Measurements from ENCODE around the gene LSM14A.
"Not testable (repeated sequence)": the region's sequence is repeated elsewhere in the genome, so short reads cannot be mapped to it uniquely, and the experiment has no call there.

The LSM14A gene

DNA sequence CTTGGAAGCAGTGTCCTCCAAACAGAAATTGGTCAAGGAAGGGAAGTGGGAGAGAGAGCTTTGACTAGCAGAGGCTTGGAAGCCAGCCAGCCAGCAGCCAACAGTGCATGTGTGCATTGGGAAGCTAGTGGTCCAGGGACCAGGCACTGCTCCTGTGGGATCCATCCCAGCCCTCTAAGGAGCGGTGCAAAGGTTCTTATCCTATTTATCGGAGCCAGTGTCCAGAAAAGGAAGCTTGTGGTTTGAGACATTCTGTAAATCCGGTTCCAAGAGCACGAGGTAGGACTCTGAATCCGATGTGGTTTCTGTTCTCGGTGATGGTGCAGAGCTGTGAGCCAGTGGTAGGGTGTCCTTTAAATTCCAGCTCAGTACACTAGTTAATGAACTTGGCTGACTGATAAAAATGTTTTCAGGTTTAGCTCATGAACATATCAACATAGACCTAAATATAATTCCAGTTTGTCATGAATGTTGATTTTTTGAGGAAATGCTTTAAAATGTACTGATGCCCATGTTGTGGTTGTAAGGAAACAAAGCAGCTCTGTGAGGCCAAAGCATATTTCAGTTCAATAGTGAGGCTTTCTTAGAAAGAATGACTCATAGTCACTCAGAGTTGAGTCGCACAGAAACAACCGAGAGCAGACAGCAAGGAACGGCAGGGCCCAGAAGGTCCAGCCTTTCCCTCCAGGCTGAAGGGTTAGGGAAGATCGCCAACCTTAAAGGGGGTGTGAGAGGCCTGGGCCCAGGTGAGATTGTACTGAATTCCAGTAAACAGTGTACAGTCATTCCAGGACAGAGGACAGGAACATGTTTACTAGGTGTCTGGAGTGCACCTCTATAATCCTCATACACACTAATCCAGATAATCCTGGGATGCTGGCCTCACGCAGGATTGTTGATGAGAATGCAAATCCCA, 60.5 kb downstream of the LSM14A start:
- no peak for DNase-seq

DNA sequence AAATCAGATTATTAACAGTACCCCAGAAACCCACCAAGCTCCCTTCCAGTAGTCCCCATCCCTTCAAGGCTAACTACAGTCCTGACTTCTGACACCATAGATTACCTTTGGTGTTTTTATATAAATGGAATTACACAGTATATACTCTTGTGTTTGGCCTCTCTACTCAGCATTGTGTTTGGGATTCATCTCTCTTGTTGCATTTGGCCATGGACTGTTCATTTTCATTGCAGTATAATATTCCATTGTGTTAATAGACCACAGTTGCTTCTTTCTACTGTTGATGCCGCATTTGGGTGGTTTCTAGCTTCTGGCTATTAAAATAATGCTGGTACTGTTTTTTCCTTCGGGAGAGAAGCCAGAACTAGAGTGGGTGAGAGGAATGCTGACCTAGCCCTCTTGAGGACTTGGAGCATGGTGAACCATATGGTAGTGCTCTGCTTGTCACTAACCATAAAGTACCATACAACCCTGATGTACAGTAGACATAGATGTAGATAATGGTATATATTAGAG, 63.2 kb downstream of the LSM14A start:
- no peak for DNase-seq

DNA sequence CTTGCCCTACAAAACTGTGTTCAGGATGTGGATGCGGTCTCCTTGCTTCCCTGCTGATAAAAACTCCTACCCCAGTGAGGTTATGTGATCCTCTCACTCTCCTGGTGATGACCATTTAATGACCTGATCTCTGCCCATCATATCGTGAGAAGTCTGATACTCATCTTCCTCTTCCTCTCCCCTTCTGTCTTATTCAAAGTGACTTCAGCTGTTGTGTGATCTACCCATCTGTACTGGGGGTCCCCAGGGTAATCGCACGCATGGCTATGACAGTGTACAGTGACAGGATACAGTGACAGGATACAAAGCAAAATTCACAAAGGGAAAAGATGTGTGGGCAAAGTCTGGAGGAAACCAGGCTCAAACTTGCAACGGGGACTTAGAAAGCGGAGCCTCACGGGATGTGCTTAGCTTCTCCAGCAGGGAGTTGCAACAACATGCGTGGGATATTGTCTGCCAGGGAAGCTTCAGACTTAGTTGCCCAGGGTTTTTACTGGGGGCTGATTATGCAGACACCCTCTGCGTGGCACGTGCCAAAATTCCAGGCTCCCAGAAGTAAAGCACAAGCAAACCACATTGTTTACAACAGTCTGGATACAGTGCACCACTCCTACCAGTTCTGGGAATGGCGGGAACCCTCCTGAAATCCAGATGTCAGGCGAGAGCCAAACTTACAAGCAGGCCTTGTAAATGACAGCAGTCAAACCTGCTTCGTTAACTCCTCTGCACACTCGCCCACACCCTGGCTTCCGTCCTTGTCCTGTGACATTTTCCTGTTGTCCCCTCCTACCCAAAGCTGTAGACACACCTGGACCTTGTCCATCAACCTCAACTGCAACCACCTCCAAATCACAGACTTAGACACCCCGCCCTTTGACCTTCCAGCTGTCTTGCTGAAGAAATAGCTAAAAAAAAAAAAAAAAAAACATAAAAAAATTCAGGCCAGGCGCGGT, 64.0 kb downstream of the LSM14A start:
- DNase-seq: no peak

DNA sequence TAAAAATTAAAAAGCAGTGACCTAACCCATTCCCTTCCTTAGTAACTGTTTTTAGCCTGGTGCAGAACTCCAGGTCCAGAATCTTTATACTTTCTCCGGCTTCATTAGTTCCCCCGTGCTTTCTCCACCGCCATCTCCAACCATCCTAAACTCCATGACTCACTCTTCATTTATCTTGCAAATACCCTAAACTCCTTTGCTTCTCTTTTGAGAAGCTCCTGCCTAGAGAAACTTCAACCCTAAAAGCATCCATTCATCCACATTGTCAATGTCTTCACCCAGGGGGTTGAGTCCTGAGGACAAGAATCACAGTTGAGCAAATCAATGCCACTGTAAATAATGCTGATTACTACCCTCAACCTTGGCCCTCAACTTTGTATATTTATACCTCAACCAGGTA, 65.0 kb downstream of the LSM14A start:
- DNase-seq: no peak

DNA sequence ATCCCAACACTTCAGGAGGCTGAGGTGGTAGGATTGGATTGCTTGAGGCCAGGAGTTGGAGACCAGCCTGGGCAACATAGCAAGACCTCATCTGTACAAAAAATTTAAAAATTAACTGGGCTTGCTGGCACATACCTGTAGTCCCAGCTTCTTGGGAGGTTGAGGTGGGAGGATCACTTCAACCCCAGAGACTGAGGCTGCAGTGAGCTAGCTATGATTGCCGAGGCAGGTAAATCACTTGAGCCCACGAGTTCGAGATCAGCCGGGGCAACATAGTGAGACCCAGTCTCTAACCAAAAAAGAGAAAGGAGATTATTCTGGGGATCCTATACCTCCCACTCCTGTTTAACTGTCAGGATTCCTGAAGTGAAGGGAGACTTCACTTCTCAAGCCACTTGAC, 65.6 kb downstream of the LSM14A start:
- DNase-seq: no peak

DNA sequence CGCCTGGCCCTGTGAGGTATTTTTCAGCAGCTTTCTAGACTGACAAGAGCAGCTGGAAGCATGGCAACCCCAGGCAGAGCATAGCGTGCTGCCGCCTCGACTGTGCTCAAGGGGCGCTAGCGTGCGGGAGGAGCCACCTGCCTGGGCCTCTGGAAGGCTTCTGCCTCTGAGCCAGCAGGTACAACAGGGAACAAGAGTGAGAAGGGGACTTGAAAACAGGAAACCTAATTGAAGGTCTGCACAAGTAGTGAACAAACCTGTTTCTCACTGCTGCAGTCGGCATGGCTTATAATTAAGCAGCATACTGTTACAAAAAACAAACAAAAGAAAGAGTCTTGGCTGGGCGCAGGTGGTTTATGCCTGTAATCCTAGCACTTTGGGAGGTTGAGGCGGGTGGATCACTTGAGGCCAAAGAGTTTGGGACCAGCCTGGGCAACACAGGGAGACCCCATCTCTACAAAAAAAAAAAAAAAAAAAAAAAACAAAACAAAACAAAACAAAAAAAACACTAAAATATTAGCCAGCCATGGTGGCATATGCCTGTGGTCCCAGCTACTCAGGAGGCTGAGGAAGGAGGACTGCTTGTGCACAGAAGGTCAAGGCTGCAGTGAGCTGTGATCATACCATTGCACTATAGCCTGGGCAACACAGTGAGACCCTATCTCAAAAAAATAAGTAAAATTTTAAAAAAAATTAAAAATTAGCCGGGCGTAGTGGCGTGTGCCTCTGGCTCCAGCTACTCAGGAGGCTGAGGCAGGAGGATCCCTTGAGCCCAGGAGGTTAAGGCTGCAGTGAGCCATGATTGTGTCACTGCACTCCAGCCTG, 69.4 kb downstream of the LSM14A start:
- no peak for DNase-seq

DNA sequence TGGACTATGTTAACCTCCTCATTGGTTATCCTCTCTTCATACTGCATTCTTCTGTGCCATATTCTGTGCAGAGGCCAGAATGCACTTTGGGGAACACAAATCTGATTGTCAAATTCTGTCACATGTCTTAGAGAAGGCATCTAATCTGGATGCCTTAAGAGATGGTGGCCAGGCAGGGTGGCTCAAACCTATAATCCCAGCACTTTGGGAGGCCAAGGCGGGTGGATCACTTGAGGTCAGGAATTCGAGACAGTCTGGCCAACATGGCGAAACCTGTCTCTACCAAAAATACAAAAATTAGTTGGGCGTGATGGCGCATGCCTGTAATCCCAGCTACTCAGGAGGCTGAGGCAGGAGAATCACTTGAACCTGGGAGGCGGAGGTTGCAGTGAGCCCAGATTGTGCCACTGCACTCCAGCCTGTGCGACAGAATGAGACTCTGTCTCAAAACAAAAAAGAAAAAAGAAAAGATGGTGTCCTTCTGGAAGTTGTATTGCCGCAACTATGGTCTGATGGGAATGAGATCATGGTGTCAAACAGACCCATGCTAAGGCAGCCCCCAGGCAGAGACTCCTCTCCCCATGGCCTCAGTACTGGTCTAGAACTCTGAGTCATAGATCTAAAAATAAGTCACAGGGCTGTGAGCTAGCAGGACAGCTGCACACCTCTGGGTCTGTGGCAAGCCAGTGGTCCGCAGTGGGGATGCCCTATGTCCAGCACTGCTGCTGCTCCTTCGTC, 71.0 kb downstream of the LSM14A start:
- not testable (repeated sequence) for DNase-seq

DNA sequence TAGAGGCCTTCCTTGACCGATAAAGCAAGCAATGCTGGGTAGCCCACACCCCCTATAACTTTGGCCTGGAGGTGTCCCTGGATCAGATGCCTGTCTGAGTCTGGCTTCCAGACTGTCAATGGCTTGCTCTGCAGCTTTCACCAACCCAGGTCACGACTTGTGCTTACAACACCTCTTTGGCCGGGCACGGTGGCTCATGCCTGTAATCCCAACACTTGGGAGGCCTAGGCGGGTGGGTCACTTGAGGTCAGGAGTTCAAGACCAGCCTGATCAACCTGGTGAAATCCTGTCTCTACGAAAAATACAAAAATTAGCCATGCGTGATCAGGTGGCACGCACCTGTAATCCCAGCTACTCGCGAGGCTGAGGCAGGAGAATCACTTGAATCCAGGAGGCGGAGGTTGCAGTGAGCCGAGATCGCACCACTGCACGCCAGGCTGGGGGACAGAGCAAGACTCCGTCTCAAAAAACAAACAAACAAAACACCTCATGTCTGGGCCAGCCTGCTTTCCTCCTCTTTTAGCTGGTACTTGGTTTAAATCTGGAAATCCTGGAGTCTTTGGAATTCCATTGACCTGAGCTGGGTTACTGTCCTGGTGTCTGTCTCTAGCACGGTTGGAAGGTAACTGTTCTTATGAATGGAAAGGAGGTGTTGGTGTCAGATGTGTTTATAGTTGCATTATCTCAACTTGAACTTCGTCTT, 71.7 kb downstream of the LSM14A start:
- DNase-seq: no peak

DNA sequence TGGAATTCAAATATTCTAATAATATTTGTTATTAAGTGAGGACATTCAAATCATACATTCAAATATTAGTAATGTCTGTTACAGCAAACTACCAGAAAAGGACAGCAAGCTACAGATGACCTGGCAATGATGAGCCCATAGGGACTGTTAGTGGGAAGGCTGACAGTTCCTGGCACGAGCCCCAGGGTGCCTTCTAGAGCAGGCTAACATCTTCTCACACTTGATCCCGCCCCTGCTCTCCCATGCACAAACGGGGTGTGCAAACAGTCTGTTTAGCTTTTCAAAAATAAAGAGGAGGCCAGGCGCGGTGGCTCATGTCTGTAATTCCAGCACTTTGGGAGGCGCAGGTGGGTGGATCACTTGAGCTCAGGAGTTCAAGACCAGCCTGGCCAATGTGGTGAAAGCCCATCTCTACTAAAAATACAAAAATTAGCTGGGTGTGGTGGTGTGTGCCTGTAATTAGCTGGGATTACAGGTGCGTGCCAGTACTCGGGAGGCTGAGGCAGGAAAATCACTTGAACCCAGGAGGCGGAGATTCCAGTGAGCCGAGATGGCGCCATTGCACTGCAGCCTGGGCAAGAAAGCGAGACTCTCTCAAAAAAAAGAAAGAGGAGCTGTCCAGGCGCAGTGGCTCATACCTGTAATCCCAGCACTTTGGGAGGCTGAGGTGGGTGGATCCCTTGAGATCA, 72.5 kb downstream of the LSM14A start:
- no peak for DNase-seq

DNA sequence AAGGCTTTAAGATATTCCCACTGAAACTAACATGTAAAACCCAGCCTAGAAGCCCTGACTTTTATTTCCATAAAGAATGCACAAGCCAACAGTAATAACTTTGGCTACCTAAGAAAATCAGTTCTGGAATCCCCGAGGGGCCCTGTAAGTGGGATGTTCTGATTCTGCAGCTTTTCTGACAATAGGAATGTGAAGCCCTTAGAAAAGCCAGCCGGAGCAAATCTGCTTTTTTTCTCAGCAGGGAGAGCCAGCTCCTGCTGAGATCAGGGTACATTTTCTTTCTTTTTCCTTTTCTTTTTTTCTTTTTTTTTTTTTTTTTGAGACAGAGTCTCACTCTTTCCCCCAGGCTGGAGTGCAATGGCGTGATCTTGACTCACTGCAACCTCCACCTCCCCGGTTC, 74.0 kb downstream of the LSM14A start:
- no peak for DNase-seq

DNA sequence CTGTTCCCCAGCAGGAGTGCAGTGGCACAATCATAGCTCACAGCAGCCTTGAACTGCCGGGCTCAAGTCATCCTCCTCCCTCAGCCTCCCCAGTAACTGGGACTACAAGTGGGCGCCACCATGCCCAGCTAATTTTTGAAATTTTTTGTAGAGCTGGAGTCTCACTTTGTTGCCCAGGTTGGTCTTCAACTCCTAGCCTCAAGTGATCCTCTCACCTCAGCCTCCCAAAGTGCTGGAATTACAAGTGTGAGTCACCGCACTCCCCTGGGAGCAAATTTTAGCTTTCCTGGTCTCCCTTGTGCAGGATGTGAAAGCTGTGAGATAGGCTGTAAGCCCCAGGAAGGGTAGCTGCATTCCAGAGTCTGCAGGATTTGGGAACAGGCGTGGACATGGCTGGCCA, 76.6 kb downstream of the LSM14A start:
- no peak for DNase-seq

DNA sequence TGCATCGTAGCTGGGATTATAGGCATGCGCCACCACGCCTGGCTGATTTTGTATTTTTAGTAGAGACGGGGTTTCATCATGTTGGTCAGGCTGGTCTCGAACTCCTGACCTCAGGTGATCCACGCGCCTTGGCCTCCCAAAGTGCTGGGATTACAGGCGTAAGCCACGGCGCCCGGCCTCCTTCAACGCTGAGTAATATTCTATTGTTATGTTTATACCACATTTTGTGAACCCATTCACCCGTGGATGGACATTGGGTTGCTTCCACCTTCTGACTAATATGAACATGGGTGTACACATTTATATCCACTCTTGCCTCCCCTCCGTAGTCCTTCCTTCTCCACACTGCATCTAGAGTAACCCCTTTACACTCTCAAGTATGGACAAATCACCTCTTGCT, 80.9 kb downstream of the LSM14A start:
- not testable (repeated sequence) for DNase-seq

DNA sequence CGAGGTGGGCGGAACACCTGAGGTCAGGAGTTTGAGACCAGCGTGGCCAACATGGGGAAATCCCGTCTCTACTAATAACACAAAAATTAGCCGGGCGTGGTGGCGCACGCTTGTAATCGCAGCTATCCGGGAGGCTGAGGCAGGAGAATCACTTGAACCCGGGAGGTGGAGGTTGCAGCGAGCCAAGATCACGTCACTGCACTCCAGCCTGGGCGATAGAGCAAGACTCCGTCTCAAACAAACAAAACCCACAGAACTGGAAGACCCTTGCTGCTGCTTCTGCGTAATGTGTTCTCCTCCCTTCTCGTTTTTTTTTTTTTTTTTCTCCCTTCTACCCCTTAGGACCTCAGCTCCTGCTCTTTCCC, 81.4 kb downstream of the LSM14A start:
- DNase-seq: not testable (repeated sequence)

DNA sequence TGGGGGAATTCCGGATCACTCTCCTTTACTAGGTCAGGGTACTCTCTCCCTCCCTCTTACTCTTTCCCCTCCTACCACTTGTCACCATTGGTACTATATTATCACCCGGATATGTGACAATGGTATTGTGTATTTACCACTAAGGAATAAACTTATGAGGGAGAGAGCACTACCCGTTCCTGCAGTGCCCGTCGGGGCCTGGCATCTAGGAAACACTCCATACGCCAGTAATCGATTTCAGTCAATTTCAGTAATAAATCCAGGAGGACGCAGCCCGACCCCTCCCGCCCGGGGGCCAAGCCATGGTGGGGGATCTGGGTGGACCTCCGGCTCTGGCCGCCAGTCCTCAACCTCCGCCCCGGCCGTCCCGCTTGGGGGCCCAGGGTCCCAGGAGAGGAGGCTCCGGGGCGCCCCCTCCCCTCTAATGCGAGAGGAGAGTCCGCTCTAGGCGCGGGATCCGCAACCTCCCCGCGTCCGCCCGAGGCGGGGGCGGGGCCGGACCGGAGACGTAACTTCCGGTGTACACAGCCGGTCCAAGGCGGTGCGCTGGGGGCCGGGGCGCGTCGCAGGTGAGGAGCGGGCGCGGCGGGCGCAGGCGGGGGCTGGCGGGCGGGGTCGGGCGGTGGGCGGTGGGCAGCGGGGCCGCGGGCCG, 81.9 kb downstream of the LSM14A start, which contains the start of gene GARRE1:
GARRE1 (plus strand) TSS at position 509 of the 652 bp plus-strand sequence. CDS start 45,920 bp downstream, outside the sequence.
- DNase-seq: no peak

DNA sequence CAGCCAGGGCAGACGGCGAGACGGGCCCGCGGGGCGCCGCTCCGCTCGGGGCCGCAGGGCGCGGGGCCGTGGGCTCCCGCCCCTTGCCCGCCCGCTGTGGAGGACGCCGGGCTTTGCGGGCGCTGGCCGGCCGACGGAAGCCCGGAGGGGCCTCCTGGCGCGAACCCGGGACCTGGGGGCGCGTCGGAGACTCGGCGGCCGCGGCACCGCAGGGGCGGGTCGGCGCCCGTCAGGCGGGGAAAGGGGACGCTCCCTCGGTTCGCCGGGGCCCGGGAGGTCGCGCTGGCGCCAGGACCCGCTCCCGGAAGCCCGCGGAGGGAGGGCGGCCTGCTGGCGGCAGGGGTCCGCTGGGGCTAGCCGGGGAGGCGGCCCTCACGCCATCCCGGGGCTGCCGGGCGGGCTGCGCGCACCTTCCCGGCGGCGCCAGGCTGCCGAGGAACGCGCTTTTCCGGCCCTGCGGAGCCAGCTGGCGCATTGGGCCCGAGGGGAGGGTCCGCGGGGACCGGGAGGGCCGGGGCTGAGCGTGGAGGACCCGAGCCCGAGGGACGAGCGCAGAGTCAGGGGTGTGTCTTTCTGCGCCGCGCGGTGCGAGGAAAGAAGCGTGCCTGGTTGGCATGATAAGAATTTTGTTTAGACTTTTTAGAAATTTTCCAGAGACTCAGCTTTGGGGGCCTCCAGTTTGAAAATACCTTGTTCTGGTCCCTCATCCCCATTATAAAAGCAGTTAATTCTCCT, 82.6 kb downstream of the LSM14A start:
- DNase-seq: no peak

DNA sequence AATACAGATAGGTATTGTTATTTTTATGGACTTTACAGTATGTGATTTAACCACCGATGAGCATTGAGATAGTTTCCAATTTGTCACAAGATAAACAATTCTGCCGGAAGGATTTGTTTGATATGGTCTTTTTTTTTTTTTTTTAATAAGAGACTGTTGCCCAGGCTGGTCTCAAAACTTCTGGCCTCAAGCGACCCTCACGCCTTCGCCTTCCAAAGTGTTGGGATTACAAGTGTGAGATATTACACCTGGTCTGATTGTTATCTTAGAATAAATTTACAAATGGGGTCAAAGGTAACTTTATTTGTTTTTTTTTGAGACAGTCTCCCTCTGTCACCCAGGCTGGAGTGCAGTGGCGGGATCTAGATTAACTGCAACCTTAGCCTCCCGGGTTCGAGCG, 83.2 kb downstream of the LSM14A start:
- DNase-seq: no peak

DNA sequence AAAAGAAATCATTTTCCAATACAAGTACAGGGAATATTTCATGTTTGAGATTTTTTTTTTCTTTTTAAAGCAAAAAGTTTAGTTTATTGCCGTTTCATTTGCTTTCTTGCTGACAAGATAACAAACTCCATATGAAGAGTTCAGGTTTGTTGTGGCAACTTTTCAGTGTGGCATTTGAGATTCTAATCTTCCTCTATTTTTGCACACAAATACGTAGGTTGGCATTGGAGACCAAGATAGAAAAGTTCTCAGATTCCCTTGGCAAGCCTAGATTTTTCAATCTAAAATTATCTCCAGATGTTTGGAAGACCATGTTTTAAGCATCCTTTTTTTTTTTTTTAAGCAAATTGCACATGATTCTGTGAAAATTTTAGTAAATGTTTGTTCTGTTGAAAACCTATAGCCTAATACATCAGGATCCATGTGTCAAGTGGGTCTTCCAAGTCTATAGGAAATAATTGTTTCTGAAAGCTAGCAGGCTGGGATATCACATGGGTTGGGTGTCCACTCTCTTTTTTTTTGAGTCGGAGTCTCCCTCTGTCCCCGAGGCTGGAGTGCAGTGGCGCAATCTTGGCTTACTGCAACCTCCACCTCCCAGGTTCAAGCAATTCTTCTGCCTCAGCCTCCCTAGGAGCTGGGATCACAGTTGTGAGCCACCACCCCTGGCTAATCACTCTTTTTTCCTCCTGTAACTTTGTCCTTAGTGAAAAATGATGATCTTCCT, 84.7 kb downstream of the LSM14A start:
- no peak for DNase-seq

DNA sequence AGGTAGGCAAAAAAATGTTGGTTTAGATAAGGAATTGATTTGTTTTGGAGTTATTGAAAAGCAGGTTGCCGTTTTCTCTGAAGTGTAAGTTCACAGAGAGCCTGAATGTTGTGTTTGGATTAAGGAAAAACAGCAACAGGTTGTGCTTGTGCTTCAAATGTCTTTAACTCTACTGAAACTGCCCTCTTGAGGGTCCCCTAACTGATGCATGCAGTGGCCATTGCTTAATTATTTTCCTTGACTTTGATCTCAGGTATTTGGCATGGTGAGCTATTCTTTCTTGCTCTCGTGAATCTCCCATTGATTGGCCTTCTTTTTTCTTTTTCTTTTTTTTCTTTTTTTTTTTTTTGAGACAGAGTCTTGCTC, 85.2 kb downstream of the LSM14A start:
- DNase-seq: no peak
